ENCODE results near the gene MGAT2. TPM values are rescaled to one million over a fixed set of nuclear protein-coding genes. Genes with fewer than 3 reads are reported as not detected.

Gene MGAT2
- total RNA-seq, 1 experiment from 2014 or later = 51.4 TPM

GRCh38 chr14:49612671-49613070, 7.9 kb upstream of the MGAT2 start:
- DNase-seq (ENCODE audit: low read depth, low spot score) = no peak
- POLR2A ChIA-PET = no interaction called here
- in situ Hi-C loops (cut with HindIII; ENCODE audit: low pct_unique_long_range_greater_than_20kb, low sequenced_read_pairs) = no loop called here

GRCh38 chr14:49614196-49614595, 6.4 kb upstream of the MGAT2 start:
- Histone ChIP-seq H3K9me3 (ENCODE audit: control insufficient read depth, insufficient read depth, low read depth, low read length) (no peaks in the 10 kb centered on the region), H3K27me3 (ENCODE audit: control insufficient read depth, insufficient read depth, low read length) (no peaks in the 10 kb centered on the region), H3K36me3 (ENCODE audit: control insufficient read depth, insufficient read depth, low read length) (peaks cover 10% of the 10 kb centered on the region), H3K4me1 (ENCODE audit: control insufficient read depth, insufficient read depth, low read length) (peaks cover 15% of the 10 kb centered on the region; the same call in 1 of the 2 replicates), H3K27ac (ENCODE audit: low read length) (no peak overlapping the region), H3K4me3 (ENCODE audit: low read depth in 2 of 2, low read length in 2 of 2) (no peak overlapping the region)
- no TSS peak for BruUV-seq (replicated peaks)
- in situ Hi-C loops (cut with HindIII; ENCODE audit: low pct_unique_long_range_greater_than_20kb, low sequenced_read_pairs) = no loop called here
- intact Hi-C loops (cut with micrococcal nuclease; ENCODE audit: unreplicated experiment) = no loop called here
- ChIA-PET POLR2A (interaction anchor here (0.6 kb wide), 1 partner anchor 19 kb away, joined by 3 read pairs; no protein-coding TSS in a partner anchor), CTCF (no interaction called here)
- no peak for TF ChIP-seq TCF7L2 (IDR thresholded peaks at IDR 0.05; ENCODE audit: low read depth, low read length)
- TF ChIP-seq POLR2AphosphoS5 (IDR thresholded peaks at IDR 0.05; ENCODE audit: low read depth, low read length) = no peak
- no peak for TF ChIP-seq SIN3A (IDR thresholded peaks at IDR 0.05; ENCODE audit: borderline replicate concordance, insufficient read depth, low read depth, low read length)
- TF ChIP-seq CTCF (IDR thresholded peaks at IDR 0.05) = no peak
- no peak for TF ChIP-seq REST (IDR thresholded peaks at IDR 0.05; ENCODE audit: insufficient read depth in 1 of 2, low read depth in 2 of 2, low read length in 1 of 2)
- no peak for DNase-seq (ENCODE audit: low read depth, low spot score)
- ATAC-seq = no peak

More at GRCh38 chr14:49612671-49613070, 7.9 kb upstream of the MGAT2 start:
- CTCF ChIA-PET = no interaction called here
- no TSS peak for BruUV-seq (replicated peaks)
- Histone ChIP-seq H3K27ac (ENCODE audit: low read length) (no peak overlapping the region), H3K9me3 (ENCODE audit: control insufficient read depth, insufficient read depth, low read depth, low read length) (no peaks in the 10 kb centered on the region), H3K4me1 (ENCODE audit: control insufficient read depth, insufficient read depth, low read length) (peaks cover 7% of the 10 kb centered on the region; the same call in 1 of the 2 replicates), H3K36me3 (ENCODE audit: control insufficient read depth, insufficient read depth, low read length) (peaks cover 2% of the 10 kb centered on the region; the same call in 1 of the 2 replicates), H3K27me3 (ENCODE audit: control insufficient read depth, insufficient read depth, low read length) (no peaks in the 10 kb centered on the region), H3K4me3 (ENCODE audit: low read depth in 2 of 2, low read length in 2 of 2) (no peak overlapping the region)
- ATAC-seq = no peak
- intact Hi-C loops (cut with micrococcal nuclease; ENCODE audit: unreplicated experiment) = no loop called here
- TF ChIP-seq CTCF (IDR thresholded peaks at IDR 0.05) = no peak
- no peak for TF ChIP-seq SIN3A (IDR thresholded peaks at IDR 0.05; ENCODE audit: borderline replicate concordance, insufficient read depth, low read depth, low read length)
- no peak for TF ChIP-seq REST (IDR thresholded peaks at IDR 0.05; ENCODE audit: insufficient read depth in 1 of 2, low read depth in 2 of 2, low read length in 1 of 2)
- no peak for TF ChIP-seq TCF7L2 (IDR thresholded peaks at IDR 0.05; ENCODE audit: low read depth, low read length)
- TF ChIP-seq POLR2AphosphoS5 (IDR thresholded peaks at IDR 0.05; ENCODE audit: low read depth, low read length) = no peak

Data from Panc1 (cell line).